Activated CD8-positive, alpha-beta memory T cell treated with anti-CD3 and anti-CD28 coated beads, Interleukin-2, amount 50 U/mL, for 48 hours (primary cell): Measurements from ENCODE around the gene RAD51.
A peak's percentile ranks its signal among the peaks of the same experiment; 100 is the strongest.

Experiments used
- DNase-seq: peaks from one replicate; pipeline ENCODE4 v3.0.0-alpha.2; 2020

Gene RAD51

DNA sequence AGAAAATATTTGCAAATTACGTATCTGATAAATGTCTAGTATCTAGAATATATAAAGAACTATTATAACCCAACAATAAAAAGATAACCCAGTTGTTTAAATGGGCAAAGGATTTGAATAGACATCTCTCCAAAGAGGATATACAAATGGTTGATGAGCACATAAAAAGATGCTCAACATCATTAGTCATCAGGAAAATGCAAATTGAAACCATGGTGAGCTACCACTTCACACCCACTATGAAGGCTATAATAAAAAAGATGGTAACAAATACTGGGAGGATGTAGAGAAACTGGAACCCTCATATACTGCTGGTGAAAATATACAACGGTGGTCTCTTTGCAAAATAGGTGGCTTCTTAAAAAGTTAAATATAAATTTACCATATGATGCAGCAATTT lies 28.0 kb downstream of the RAD51 start:
- DNase-seq, result no peak

DNA sequence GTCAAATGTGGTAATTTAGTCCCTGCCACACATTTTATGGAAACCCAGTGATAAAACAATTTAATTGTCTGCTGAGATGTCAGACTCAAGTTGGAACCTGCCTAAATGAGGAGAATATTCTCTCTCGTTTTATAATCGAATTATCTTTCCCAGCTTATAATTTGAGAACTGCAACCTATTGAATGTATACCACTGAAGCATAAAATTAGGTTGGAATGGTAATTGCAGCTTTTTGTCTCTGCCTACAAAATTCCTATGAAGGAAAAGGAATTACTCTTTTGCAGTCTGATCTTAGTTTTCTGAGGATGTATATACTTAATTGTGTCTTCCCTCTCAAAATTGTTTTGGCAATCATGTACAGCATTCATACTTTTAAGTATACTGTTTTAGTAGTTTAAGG lies 28.9 kb downstream of the RAD51 start:
- no peak for DNase-seq

DNA sequence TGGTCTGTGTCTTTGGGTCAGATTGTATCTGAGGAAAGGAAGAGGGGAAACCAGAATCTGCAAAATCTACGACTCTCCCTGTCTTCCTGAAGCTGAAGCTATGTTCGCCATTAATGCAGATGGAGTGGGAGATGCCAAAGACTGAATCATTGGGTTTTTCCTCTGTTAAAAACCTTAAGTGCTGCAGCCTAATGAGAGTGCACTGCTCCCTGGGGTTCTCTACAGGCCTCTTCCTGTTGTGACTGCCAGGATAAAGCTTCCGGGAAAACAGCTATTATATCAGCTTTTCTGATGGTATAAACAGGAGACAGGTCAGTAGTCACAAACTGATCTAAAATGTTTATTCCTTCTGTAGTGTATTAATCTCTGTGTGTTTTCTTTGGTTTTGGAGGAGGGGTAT lies 36.1 kb downstream of the RAD51 start:
- no peak for DNase-seq

DNA sequence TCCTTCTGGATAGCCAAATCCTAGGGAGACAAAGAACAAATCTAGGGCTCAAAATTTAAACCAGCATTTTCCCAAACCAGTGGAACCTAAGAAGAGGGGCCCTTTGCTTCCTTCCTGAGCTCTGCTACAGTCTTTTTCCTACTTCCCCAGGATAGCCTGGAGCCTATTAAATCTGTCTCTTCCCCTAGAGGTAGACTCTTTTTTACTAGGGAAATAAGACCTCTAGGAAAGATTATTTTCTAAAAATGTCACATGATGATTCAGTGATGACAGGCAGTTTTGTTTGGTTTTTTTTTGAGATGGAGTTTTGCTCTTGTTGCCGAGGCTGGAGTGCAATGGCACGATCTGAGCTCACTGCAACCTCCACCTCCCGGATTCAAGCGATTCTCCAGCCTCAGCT lies 41.6 kb downstream of the RAD51 start:
- no peak for DNase-seq

DNA sequence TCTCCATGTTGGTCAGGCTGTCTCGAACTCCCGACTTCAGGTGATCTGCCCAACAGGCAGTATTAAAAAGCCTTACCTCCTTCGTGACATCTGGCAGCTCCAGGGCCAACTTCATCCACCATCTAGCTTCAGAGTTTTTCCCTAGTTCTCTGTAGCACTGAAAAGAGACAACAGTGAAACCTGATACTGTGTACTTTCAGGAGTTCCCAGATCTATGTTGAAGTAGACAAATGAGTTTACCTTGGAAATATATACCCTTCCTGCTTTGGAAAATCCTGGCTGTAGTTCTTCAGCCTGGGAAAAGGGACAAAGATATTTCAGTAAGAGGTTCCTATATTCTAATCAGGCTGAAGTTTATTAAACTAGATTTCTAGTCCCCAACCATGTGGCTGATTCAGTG lies 42.1 kb downstream of the RAD51 start:
- no peak for DNase-seq

DNA sequence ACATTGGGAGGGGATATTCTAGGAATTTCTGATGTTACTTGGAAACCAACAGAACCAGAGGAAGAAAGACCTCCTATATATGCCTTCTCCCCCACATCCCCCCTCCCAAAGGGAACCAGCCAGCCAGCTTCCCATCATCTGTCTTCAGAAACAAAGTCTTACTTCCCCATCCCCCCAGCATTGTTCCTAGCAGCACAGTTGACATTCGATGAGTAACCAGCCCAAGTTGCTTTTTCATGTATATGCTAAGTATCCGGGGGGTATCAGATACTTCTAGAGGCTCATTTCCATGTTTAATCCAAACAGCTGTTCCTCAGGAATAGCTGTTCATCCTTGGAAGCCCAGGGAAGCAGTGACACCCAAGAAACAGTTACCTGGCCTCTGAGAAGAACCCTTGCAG lies 44.1 kb downstream of the RAD51 start:
- DNase-seq, result no peak

DNA sequence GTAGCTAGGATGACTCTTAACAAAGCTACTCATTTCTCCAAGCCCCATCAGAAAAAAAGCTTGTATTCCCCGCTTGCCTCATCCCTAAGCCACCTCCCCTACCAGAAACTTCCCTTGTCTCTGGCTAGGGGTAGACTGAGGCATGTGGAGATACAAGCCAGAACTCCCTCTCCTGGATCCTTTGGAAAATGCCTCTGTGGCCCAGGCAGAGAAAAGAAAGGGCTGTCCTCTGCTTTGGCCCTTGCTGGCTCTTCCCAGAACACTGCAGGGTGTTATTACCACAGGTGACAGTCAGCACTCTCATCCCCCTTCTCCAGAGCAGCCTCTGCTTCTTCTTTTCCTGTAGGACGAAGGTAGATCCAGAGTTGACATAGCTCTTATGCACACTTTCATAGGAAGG lies 44.9 kb downstream of the RAD51 start:
- peak; percentile 26 for DNase-seq

DNA sequence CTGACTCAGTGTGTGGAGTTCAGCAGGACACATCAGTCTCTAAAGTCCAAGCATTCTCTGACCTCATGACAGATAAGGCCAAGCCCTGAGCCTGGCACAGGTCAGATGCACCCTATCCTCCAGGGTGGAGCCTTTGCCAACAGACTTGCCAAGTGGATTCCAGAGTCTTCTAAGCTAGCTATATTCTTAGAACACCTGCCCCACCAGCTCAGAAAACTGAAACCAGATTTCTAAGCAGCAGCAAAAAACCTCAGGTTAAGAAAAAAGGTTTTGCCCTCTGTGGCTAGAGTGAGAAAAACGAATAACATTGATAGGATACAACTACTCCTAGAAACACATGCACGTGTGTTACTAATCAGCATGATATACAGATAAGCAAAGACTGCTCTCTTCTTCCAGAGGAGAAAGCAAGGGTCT lies 48.5 kb downstream of the RAD51 start:
- DNase-seq, result peak; percentile 52

DNA sequence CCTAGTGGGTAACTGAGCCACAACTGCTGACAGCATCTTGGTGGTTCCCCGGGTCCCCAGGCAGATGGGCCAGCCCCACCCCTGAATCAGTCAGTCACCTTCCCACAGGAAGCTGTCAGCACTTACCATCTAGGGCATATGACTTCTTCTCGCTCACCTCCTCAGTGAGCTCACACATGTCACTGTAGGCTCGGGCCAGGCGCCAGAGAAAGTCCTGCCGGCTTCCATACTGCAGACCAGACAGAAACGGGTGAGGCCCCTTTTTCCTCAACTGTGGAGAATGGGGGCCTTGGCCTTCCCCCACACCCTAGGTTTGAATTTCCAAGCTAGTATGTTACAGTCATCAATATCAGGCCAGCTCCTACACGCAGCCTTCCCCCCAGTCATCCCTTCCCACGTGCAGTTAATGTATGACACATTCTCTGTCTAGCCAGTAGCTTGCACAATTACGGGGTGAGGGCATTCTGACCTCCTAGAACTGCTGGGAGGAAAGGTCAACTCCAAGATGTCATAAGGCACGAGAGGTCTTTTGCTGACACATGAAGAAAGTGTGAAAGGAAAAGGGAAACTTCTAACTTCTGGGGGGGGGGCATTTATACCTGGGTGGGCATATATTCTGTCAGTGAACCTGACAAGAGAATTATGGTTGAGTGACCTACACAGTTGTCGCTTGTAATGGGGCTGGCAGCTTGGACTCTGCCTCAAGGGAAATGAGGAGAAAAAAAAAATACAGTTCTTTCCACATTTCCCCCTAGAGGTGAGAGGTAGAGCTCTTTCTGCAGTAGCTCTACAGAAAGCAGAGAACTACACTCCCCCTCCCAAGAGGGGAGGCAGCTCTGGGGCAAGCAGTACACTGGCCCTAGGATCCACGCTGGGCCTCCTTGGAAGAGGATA lies 49.2 kb downstream of the RAD51 start:
- peak; percentile 80 for DNase-seq

DNA sequence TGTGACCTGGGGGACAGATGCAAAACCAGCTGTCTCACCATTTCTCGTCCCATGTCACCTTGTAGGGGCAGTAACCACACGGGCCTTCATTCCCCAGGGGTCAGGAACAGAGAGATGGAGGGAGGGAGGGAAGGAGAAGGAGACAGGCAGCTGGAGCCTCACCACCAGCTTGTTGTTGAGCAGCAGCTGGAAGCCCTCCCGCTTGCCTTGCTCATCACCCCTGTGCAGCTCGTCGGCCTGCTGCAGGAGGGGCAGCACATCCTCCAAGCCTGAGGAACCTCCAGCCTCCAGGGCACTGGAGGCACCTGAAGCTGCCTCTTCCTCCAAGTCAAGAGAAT lies 49.8 kb downstream of the RAD51 start:
- DNase-seq, result peak; percentile 47

DNA sequence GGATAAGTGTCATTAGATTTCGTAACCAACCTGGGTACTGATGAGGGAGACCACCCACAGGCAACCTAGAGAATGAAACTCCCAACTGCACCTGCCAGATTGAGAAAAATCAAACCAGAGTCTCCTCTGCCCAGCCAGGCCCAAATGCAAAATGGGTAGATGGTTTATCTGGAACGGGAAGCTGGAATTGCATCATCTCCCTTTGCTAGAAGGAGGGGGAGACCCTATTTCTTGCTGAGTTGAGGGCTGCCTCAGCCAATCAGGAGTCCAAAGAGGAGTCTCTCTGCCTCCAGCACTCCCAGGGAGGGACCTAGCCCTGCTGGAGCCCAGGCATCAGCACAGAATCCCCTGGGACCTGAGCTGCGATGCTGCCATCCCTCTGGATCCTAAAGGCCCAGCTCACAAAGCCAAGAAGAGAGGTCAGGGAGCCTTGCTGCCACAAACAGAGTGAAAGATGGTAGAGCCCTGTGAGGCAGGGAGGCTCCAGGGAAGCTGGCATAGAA lies 52.0 kb downstream of the RAD51 start:
- no peak for DNase-seq

DNA sequence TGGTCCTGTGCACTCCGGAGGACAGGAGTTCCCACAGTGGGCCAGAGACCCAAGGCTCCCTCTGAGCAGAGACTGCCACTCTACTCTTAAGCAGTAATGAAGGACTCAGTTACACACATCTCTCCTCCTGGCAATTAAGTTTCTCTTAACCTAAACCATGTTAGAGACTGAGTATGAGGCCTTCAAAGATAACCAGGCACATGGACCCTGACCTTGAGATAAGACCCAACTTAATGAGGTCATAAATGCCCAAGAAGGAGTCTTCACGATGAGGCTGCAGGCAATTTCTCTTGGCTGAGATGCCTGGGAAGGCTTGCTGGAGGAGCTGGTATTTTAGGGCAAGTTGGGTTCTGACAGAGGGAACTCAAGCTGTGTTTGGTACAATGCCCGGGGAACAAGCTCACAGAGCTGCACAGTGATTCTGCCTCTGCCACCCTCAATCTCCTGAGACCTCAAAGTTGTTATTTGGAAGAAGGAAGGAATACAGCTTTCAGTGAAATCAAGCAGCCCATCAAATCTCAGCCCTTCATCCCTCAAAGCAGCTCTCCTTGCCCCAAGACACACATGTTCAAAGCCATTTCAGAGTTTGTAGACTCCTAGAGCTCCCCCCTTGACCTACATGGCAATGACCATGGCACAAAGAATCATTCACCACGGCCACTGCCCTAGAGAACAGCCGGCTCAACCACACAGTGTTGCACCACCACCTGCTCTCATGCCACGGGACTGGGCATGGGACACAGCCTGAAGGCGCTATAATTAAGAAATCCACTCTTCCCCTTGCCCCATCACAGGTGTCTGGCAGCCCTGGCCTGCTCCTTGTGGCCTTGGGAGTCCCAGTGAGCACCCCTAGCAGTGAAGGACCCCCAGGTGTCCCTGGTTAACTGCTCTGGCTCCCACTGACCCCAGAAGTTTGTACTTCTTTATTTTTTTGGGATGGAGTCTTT lies 53.0 kb downstream of the RAD51 start:
- DNase-seq, result no peak

DNA sequence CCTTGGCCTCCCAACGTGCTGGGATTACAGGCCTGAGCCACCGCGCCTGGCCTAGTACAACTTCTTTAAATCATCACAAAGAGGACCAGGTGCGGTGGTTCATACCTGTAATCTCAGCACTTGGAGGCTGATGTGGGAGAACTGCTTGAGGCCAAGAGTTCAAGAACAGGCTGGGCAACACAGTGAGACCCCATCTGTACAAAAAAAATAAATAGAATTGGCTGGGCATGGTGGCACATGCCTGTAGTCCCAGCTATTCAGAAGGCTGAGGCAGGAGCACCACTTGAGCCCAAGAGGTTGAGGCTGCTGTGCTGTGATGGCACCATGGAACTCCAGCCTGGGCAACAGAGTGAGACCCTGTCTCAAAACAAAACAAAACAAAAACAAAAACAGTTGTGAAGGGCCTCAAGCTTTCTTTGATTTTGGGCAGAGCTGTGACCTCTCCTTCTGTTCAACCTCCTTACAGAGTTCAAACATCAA lies 54.2 kb downstream of the RAD51 start:
- no peak for DNase-seq

DNA sequence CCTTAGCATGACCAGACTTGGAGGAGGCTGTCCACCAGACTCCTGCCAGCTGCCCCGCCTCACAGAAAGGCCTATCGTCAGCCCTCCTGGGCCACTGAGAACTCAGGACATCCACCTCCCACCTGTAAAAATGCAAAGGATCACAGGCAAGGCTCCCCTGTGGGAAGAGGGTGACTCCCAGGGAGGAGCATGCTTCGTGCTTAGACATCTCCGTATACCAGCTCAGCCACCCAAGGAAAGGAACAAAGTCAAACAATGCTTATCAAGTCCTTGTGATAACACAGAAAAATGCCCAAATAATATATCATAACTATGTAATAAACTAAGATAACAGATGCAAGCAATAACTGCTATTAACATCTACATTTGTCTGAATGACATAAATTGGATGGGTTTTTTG lies 55.9 kb downstream of the RAD51 start:
- no peak for DNase-seq

DNA sequence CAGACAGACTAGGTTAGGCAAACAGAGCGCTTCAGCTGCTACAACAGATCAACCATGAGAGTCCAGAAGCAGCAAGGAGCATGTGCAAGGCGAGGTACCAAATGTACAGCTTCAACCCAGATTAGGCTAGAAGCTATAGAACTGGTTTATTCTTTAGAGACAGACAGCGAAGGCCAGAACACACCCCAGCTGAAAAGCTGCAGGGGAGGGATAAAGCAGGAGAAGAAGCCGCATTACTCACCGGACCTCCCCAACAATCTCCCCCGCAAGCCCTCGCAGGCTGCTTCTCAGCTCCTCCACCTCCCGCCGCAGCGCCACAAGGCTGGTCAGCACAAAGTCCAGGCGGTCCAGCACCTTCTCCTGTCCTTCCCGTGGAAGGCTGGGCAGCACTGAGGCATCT lies 56.8 kb downstream of the RAD51 start:
- no peak for DNase-seq

DNA sequence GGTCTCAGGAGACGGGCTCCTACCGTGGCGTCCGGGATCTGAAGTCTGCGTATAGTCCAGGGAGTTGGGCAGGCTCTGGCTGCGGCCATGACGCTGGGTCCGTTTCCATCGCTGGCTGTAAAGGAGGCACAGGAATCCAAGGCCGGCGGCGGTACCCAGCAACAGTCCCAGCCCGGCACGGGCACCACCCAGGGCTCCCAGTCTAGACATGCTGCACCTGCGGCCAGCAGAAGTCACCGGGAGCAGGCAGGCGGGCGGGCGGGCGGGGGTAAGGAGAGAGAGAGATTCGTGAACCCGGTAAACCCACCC lies 59.6 kb downstream of the RAD51 start:
- peak; percentile 61 for DNase-seq

DNA sequence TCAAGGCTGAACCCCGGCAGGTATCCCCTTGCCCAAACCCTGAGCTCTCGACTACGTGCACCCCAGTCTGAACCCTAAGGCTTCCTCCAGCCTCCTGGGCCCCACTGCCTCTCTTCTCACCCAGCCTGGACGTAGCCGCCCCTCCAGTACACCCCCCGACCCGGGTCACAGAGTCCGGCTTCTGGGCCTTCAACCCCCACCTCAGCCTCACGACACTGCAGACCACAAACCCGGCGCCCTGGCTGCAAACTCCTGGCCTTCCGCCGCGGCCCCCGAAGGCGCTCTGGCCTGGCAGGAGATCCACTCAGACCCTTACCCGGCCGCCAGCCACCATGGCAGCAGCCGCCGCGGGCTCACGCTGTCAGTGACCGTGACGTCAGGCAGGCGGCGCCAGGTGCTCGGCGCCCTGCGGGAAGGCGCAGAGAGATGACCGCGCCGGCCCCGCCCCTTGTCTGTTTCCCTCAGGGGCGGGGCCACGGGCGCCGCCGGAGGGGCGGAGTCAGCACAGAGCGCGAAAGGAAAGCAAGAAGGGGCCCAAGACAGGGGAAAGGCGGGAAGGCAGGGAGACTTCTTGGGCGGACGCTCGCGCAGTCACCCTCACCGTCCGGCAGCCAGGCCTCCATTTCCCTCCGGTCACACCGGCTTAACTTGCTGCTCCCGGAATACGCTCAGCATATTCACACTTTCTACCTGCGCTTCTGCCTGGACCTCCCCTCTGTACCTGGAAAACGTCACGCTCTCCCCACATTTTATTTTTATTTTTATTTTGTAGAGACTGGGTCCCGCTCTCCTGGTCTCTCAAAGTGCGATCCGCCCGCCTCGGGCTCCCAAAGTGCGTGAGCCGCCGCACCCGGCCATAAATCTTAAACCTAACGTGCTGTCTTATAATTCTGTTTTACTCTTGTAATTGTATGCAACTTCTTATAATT lies 60.2 kb downstream of the RAD51 start, which contains the start of gene RMDN3:
Gene RMDN3, minus strand, starts transcription at position 372 of the 929 bp plus-strand sequence. CDS start 471 bp downstream, outside the sequence.
- peak; percentile 98 for DNase-seq

DNA sequence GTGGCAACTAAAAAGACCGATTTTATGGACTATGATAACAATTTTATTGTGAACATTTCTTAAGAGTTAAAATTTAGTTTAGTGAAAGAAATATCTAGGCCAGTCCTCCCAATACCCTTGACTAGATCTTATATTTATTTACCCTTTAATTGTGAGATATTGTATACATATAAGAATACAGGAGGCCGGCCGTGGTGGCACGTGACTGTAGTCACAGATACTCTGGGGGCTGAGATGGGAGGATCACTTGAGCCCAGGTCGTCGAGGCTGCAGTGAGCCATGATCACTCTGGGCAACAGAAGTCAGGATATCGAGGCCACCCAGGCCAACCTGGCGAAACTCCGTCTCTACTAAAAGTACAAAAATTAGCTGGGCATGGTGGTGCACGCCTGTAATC lies 60.8 kb downstream of the RAD51 start:
- DNase-seq, result peak; percentile 64

DNA sequence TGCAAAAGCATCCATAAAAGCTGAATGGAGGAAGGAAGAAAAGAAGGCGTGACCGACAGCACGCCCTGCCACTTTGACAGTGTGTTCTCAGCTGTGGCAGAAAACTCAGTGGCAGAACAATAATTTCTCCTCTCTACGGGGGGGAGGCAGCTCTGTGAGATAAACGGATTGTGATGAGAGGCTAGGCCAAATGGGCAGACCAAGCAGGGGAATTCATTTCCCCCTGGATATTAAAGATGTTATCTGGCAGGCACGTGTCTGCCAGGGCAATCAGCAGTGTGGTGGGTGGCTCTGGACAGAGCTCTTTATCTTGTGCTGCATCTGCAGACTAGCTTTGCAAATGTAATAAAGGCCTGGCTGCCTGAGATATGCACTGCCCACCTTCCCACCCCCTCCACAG lies 62.0 kb downstream of the RAD51 start:
- DNase-seq, result no peak

DNA sequence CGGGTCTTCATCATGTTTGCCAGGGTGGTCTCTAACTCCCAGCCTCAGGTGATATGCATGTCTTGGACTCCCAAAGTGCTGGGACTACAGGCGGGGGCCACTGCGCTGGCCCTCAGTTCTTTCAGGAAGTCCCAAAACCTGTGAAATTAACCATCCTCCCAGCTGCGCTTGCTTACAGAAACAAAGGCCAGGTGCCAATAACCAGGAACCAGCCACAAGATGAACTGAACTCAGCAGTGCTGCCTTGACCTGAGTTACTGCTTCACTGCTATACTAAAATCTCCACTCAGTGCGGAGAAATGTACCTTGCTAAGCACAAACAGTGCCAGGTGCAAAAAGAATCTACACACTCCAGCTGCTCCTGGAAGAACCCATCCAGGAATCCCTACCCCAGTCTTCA lies 65.0 kb downstream of the RAD51 start:
- no peak for DNase-seq

DNA sequence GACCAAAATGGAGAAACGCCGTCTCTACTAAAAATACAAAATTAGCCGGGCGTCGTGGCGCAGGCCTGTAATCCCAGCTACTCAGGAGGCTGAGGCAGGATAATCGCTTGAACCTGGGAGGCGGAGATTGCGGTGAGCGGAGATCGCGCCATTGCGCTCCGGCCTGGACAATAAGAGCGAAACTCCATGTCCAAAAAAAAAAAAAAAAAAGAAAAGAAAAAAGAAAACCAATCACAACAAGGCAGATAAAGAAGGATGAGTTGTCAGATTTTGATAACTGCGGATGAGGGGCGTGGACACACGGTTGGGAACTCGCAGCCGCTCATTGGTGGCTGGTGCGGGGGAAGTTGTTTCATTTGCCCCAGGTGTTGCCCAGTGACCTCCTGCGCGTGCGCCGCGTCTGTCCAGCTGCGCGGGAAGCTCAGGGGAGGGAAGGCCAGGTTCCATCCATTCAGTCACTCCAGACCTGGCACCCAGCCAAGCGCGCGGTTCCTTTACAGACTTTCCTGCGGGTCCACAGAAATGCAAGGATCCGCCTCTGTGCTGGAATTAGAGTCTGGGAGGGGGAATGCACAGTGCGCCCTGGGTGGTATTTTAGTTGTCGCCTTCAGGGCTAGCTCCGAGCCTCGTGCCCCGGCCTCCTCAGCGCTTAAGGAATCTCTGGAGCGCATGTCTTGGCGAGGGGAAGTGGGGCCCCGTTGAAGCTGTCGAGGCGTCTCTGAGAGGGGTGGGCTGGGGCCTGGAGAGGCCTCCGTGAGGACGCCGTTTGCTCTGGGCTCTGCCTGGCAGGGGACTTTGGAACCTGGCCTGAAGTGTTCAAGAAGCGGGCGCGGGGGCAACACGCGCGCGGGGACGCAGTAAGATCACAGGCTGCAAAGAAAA lies 68.2 kb downstream of the RAD51 start:
- peak; percentile 80 for DNase-seq
